NCI-H510A treated with DMSO at 0.1 percent for 48 hours (cell line): Measurements from ENCODE around the gene TRIM4.
"Not testable (repeated sequence)": the region's sequence is repeated elsewhere in the genome, so short reads cannot be mapped to it uniquely, and the experiment has no call there.

Source experiments
- DNase-seq: peaks from one replicate; lab custom pipeline; 2025; lab: John Stamatoyannopoulos, UW

Gene TRIM4

GRCh38 chr7:99918959-99919813 is at the start of gene TRIM4:
Gene TRIM4 (minus strand): TSS chr7:99919530. CDS start chr7:99919401, 129 bp downstream.
- peak; percentile 43 for DNase-seq

- no peak for DNase-seq
Measured at GRCh38 chr7:99958564-99959227, 39.4 kb upstream of the TRIM4 start.

GRCh38 chr7:99955247-99955646 is 35.9 kb upstream of the TRIM4 start:
- DNase-seq = no peak

- not testable (repeated sequence) for DNase-seq
Measured at GRCh38 chr7:99954643-99955042, 35.3 kb upstream of the TRIM4 start.

- no peak for DNase-seq
Measured at GRCh38 chr7:99953649-99954048, 34.3 kb upstream of the TRIM4 start.

- DNase-seq = not testable (repeated sequence)
Measured at GRCh38 chr7:99952649-99953048, 33.3 kb upstream of the TRIM4 start.

- DNase-seq = not testable (repeated sequence)
Measured at GRCh38 chr7:99950819-99951218, 31.5 kb upstream of the TRIM4 start.

GRCh38 chr7:99949645-99950228 is 30.4 kb upstream of the TRIM4 start:
- DNase-seq = no peak

GRCh38 chr7:99947608-99948007 is 28.3 kb upstream of the TRIM4 start:
- DNase-seq = no peak

- DNase-seq = no peak
Measured at GRCh38 chr7:99944497-99945070, 25.3 kb upstream of the TRIM4 start.

- DNase-seq = no peak
Measured at GRCh38 chr7:99943641-99944496, 24.5 kb upstream of the TRIM4 start.

GRCh38 chr7:99938296-99938695 is 19.0 kb upstream of the TRIM4 start:
- DNase-seq = no peak

GRCh38 chr7:99935009-99935408 is 15.7 kb upstream of the TRIM4 start:
- DNase-seq = not testable (repeated sequence)

- DNase-seq = no peak
Measured at GRCh38 chr7:99930376-99930775, 11.0 kb upstream of the TRIM4 start.

- DNase-seq = no peak
Measured at GRCh38 chr7:99929730-99930053, 10.4 kb upstream of the TRIM4 start.

GRCh38 chr7:99928994-99929729 is 9.8 kb upstream of the TRIM4 start, which contains the start of gene GJC3:
Gene GJC3 (minus strand): TSS chr7:99929620. CDS start chr7:99929620, 0 bp downstream.
- DNase-seq = peak; percentile 32

- no peak for DNase-seq
Measured at GRCh38 chr7:99928188-99928587, 8.9 kb upstream of the TRIM4 start.

GRCh38 chr7:99927536-99927935 is 8.2 kb upstream of the TRIM4 start:
- DNase-seq = no peak

GRCh38 chr7:99926321-99926720 is 7.0 kb upstream of the TRIM4 start:
- no peak for DNase-seq

GRCh38 chr7:99923200-99923599 is 3.9 kb upstream of the TRIM4 start:
- no peak for DNase-seq

GRCh38 chr7:99920149-99920548 is 819 bp upstream of the TRIM4 start:
- no peak for DNase-seq
